Tibial artery (tissue), 4 donors: Measurements from ENCODE around the gene CILP2.

ENCODE experiments used
- DNase-seq, 2 donors: peaks; one replicate each; pipeline ENCODE4 v3.0.0-alpha.2; 2019
- H3K27ac ChIP-seq, 2 donors: fragments of 200-600 bp; sonication (generic) in 1 of 2; 1 replicate in 1 of 2; 2 replicates in 1 of 2; pipeline ENCODE4 v1.5.1; 2018 to 2019; ENCODE audit warnings: mild to moderate bottlenecking in 1 of 2
- H3K27me3 ChIP-seq, 2 donors: fragments of 200-600 bp; sonication (generic) in 1 of 2; one replicate each; pipeline versions ENCODE4 v1.5.1 to v1.6.0; 2016 to 2019
- H3K36me3 ChIP-seq, 3 donors: fragments of 200-600 bp; sonication (generic) in 2 of 3; one replicate each; pipeline ENCODE4 v1.5.1; 2016 to 2019; ENCODE audit warnings: mild to moderate bottlenecking in 2 of 3
- H3K4me1 ChIP-seq, 4 donors: fragments of 200-600 bp; sonication (generic) in 2 of 4; 1 replicate in 3 of 4; 2 replicates in 1 of 4; pipeline ENCODE4 v1.5.1; 2016 to 2019
- H3K4me3 ChIP-seq, 2 donors: fragments of 200-600 bp; sonication (generic) in 1 of 2; 1 replicate in 1 of 2; 2 replicates in 1 of 2; pipeline ENCODE4 v1.5.1; 2018 to 2019; ENCODE audit warnings: mild to moderate bottlenecking in 2 of 2
- H3K9me3 ChIP-seq, 3 donors: fragments of 200-600 bp; sonication (generic) in 1 of 3; one replicate each; pipeline ENCODE4 v1.5.1; 2016 to 2019
- CTCF ChIP-seq, 2 experiments: fragments of 200-600 bp in 1 of 2; fragments of 450-650 bp in 1 of 2; IDR thresholded peaks; one replicate each; pipeline ENCODE4 v1.5.1; 2017 to 2019; ENCODE audit warnings: antibody characterized with exemption in 2 of 2, mild to moderate bottlenecking in 1 of 2, moderate library complexity in 1 of 2
- intact Hi-C: fragments of 100-400 bp; cut with DNase I; formaldehyde crosslinking; loops from one replicate; pipeline ENCODE4 v1.15.0; 2023; ENCODE audit warnings: low total_unique reads

CILP2 gene

GRCh38 chr19:19550485-19550929 lies 12.4 kb downstream of the CILP2 start:
- H3K27me3 ChIP-seq = peaks cover 0 to 71% of the 10 kb centered on the region in 2 donors
- intact Hi-C loops = no loop called here

DNA sequence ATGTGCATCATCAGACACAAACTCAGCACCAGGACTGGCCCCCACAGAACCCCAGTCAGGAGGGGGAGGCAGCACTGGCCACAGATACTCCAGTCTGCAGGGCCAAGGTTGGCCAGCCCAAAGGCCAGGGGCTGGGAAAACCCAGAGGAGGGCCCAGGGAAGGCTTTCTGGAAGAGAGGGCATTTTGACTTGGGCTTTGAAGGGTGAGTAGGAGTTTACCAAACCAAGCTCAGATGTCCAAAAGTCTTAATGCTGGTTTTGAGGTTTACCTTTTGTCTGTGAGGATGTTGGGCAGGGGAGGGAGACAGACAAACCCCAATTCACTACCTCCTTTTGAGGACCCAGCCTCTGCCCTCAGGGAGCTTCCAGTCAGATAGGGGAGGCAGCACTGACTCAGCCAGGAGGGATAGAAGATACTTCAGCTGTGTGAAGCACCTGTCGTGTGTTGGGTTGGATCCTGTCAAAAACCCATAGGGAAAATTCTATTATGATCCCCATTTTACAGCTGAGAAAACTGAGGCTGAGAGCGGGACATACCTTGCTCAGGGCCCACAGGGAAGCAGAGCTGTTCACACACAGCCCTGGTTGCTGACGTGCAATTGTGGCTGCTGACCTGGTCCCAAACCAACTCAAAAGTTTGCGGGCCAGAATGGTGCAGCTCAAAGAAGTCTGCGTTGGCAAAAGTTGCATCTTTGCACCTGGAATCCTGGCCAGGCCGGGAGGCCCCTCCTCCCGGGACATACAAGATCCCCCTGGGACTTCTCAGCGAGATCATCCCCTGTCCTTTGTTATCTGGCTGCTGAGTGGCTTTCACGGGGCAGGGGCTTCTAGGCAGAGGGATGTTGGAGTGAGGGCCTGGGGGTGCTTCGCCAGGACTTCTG lies 13.1 kb downstream of the CILP2 start:
- peak overlapping the region in 1 of 2 donors; percentile 25 for H3K27ac ChIP-seq

More at GRCh38 chr19:19550485-19550929, 12.4 kb downstream of the CILP2 start:
- H3K4me1 ChIP-seq = peaks cover 0 to 5% (median 0%) of the 10 kb centered on the region in 4 donors
- TF ChIP-seq CTCF (IDR thresholded peaks at IDR 0.05) = no peak
- no peaks in the 10 kb centered on the region for H3K9me3 ChIP-seq
- H3K27ac ChIP-seq = no peak overlapping the region
- no peak overlapping the region for H3K4me3 ChIP-seq
- H3K36me3 ChIP-seq = no peaks in the 10 kb centered on the region
- DNase-seq = peak in 1 of 2 donors; percentile 60

DNA sequence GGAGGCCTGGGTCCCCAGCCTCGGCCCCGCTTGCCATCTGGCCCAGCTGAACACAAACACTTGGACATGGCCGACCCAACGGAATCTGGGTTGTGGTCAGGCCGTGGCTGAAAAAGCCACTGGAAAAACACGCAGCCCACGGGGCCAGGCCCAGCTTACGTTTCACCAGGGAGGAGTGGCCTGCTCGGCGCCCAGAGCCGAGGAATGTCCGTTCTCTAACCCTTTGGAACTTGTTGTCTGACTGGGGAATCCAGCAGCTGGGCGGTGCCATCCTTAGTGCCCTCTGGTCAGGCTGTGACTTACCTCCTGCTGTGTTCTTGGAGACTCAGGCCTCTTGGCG lies 13.8 kb downstream of the CILP2 start:
- no peak for TF ChIP-seq CTCF (IDR thresholded peaks at IDR 0.05)
- Histone ChIP-seq H3K4me1 (peaks cover 0 to 2% (median 0%) of the 10 kb centered on the region in 4 donors), H3K9me3 (no peaks in the 10 kb centered on the region), H3K36me3 (no peaks in the 10 kb centered on the region), H3K4me3 (no peak overlapping the region), H3K27ac (peak overlapping the region in 1 of 2 donors; percentile 25), H3K27me3 (peaks cover 0 to 58% of the 10 kb centered on the region in 2 donors)
- peak in 1 of 2 donors; percentile 65 for DNase-seq
- intact Hi-C loops = no loop called here

More for the DNA sequence above, 13.1 kb downstream of the CILP2 start:
- Histone ChIP-seq H3K36me3 (no peaks in the 10 kb centered on the region), H3K9me3 (no peaks in the 10 kb centered on the region), H3K27me3 (peaks cover 0 to 64% of the 10 kb centered on the region in 2 donors), H3K4me3 (no peak overlapping the region), H3K4me1 (peaks cover 0 to 5% (median 0%) of the 10 kb centered on the region in 4 donors)
- no peak for TF ChIP-seq CTCF (IDR thresholded peaks at IDR 0.05)
- no peak for DNase-seq
- intact Hi-C loops = no loop called here

DNA sequence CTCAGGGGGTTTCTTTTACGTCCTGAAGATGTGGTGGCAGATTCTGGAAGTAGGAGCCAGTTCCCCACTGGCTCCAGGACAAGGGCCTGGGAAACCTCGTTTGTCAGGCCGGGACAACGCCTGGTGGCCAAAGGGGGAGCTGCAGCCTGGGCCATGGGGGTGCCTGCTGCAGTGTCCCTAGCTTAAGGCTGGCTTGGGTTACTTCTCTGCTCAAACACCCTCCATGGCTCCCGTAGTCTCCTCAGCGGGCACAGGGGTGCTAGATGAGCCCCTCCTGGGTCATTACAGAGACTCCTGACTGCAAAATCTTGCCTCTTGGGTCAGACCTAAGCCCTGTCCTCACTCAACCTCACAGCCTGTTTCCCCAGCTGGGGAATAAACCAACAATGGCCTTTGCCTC lies 14.7 kb downstream of the CILP2 start:
- DNase-seq = no peak
- peak; percentile 13 to 31 for TF ChIP-seq CTCF (IDR thresholded peaks at IDR 0.05)
- Histone ChIP-seq H3K4me1 (no peaks in the 10 kb centered on the region), H3K9me3 (no peaks in the 10 kb centered on the region), H3K4me3 (no peak overlapping the region), H3K27me3 (peaks cover 0 to 50% of the 10 kb centered on the region in 2 donors), H3K36me3 (no peaks in the 10 kb centered on the region), H3K27ac (no peak overlapping the region)
- intact Hi-C loops = no loop called here

DNA sequence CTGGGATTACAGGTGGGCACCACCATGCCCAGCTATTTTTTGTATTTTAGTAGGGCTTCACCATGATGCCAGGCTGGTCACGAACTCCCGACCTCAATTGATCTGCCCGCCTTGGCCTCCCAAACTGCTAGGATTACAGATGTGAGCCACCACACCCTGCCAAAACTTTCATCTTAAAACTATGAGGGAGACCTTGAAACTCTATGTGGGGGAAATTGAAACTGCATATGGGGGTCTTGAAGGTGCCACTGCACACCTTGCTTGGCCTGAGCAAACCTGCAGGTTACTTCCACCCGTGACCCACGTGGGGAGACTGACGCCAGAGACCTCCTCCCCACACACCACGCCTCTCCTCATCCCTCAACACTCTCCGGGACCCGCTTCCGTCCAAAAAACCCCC lies 15.6 kb downstream of the CILP2 start:
- no peak for DNase-seq
- no peak for TF ChIP-seq CTCF (IDR thresholded peaks at IDR 0.05)
- H3K36me3 ChIP-seq = no peaks in the 10 kb centered on the region
- no peaks in the 10 kb centered on the region for H3K4me1 ChIP-seq
- no peaks in the 10 kb centered on the region for H3K9me3 ChIP-seq
- H3K4me3 ChIP-seq = no peak overlapping the region
- peaks cover 0 to 41% of the 10 kb centered on the region in 2 donors for H3K27me3 ChIP-seq
- no peak overlapping the region for H3K27ac ChIP-seq
- intact Hi-C loops = no loop called here
